ENCODE measurements around the gene SRRM1. TPM values are rescaled to one million over a fixed set of nuclear protein-coding genes. Genes with fewer than 3 reads are reported as not detected.

Gene SRRM1
- total and polyA plus RNA-seq, 2 donors (not counting 3 experiments of a cell fraction or from before 2014, with no cell fraction given), result 39.7 to 163 TPM

DNA sequence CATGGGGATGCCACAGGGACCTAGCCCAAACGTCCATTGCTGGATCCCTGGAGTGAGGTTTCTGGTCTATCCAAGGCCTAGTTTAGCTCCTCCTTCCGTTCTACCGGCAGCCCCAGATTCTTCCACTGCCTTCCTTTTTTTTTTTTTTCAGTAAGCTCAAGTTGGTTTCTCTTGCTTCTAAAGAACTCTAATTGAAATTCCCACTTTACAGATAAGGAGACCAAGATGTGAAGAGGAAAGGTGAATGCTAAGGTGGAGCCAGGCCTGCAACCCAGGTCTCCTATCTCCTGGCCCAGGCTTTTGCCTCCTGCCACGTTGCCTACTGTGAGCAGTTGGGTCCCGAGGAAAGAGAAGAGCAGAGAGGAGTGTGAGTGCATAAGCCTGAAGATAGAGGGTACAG, 70.6 kb downstream of the SRRM1 start:
- H3K4me2 ChIP-seq (ENCODE audit: insufficient read depth, low read length), result no peak overlapping the region
- TF ChIP-seq FOS (IDR thresholded peaks at IDR 0.05; ENCODE audit: borderline replicate concordance, insufficient read depth, low read length), result no peak
- TF ChIP-seq, protein P1, sequence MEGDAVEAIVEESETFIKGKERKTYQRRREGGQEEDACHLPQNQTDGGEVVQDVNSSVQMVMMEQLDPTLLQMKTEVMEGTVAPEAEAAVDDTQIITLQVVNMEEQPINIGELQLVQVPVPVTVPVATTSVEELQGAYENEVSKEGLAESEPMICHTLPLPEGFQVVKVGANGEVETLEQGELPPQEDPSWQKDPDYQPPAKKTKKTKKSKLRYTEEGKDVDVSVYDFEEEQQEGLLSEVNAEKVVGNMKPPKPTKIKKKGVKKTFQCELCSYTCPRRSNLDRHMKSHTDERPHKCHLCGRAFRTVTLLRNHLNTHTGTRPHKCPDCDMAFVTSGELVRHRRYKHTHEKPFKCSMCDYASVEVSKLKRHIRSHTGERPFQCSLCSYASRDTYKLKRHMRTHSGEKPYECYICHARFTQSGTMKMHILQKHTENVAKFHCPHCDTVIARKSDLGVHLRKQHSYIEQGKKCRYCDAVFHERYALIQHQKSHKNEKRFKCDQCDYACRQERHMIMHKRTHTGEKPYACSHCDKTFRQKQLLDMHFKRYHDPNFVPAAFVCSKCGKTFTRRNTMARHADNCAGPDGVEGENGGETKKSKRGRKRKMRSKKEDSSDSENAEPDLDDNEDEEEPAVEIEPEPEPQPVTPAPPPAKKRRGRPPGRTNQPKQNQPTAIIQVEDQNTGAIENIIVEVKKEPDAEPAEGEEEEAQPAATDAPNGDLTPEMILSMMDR (IDR thresholded peaks at IDR 0.05; ENCODE audit: extremely low read depth in 1 of 2, insufficient read depth in 1 of 2, low read depth in 1 of 2, low read length in 2 of 2), result no peak
- no peak for TF ChIP-seq MYC (IDR thresholded peaks at IDR 0.05; ENCODE audit: low read depth, low read length)
- TF ChIP-seq EZH2 (IDR thresholded peaks at IDR 0.05; ENCODE audit: borderline replicate concordance, low read depth, low read length, severe bottlenecking), result no peak
- H3K79me2 ChIP-seq (ENCODE audit: control insufficient read depth, insufficient read depth, low read length), result no peaks in the 10 kb centered on the region
- BruUV-seq (replicated peaks), result no TSS peak
- no peaks in the 10 kb centered on the region for H3K27me3 ChIP-seq (ENCODE audit: control insufficient read depth in 2 of 2, insufficient read depth in 2 of 2, low read length in 2 of 2)
- CTCF ChIA-PET, result interaction anchor here (1.1 to 1.2 kb wide), 2 partner anchors 8 to 30 kb away, joined by 3 read pairs; no protein-coding TSS in a partner anchor
- DNase-seq (ENCODE audit: low read depth, low spot score) (no peak), FAIRE-seq (no peak)
- H3K9ac ChIP-seq (replicated peaks; ENCODE audit: extremely low read depth, insufficient read depth, low read length), result no peak overlapping the region
- dilution Hi-C loops (cut with MboI; ENCODE audit: extremely low pct_ligation_motif_present, low sequenced_read_pairs), result no loop called here
- no peaks in the 10 kb centered on the region for H4K20me1 ChIP-seq (replicated peaks; ENCODE audit: control insufficient read depth, extremely low read depth, insufficient read depth, low read length)
- intact Hi-C loops (cut with micrococcal nuclease), result no loop called here
- no peaks in the 10 kb centered on the region for H3K9me3 ChIP-seq (replicated peaks; ENCODE audit: control insufficient read depth, insufficient read depth, low read length)
- H3K27ac ChIP-seq (ENCODE audit: insufficient read depth, low read depth, low read length), result no peak overlapping the region
- no peaks in the 10 kb centered on the region for H3K36me3 ChIP-seq (ENCODE audit: control insufficient read depth in 2 of 2, extremely low read depth in 1 of 2, insufficient read depth in 2 of 2, low read length in 2 of 2)
- peaks cover 4% of the 10 kb centered on the region for H3K4me1 ChIP-seq (ENCODE audit: control insufficient read depth, extremely low read depth, insufficient read depth, low read length)
- no peak overlapping the region for H2AFZ ChIP-seq (ENCODE audit: low read depth, low read length)
- H3K9me1 ChIP-seq (replicated peaks; ENCODE audit: control insufficient read depth, extremely low read depth, insufficient read depth, low read length), result no peaks in the 10 kb centered on the region
- POLR2A ChIA-PET, result interaction anchor here (0.7 kb wide), 1 partner anchor 31 kb away, joined by 5 read pairs; the partner anchor contains the start of gene CLIC4
- no peak overlapping the region for H3K4me3 ChIP-seq (replicated peaks in 1 of 3; ENCODE audit: insufficient read depth in 1 of 3, low read depth in 1 of 3, low read length in 3 of 3)

DNA sequence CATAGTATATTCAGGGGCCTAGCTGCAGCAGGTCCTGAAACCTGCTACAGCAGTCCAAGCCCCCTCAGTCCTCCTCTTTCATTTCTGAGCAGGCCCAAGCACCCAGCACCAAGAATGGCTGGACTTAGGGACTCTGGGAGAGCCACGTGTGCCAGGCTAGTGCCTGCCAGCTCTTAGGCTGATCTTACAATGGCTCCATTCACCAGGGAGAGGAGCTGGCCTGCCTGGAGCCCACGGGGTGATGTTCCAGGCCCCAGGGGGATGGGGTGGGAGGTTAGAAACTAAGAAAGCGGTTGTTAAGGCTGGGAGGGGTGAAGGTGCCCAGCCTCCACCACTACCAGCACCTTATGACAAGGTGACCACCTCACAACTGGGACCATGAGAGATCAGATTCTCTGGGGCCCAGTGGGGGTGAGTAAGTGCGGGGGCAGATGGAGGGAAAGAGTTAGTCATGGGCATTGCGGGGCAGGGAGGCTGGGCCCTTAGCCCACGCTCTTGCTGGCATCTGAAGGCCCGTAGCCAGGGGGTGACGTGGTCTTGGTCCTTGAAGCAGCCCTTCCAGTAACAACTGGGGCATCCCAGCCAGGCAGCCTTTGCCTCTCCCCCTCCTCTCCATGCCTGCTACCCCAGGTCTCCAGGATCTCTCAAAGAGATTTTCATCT, 71.9 kb downstream of the SRRM1 start:
- FAIRE-seq (no peak), DNase-seq (ENCODE audit: low read depth, low spot score) (no peak)
- no peaks in the 10 kb centered on the region for H3K27me3 ChIP-seq (ENCODE audit: control insufficient read depth in 2 of 2, insufficient read depth in 2 of 2, low read length in 2 of 2)
- H4K20me1 ChIP-seq (replicated peaks; ENCODE audit: control insufficient read depth, extremely low read depth, insufficient read depth, low read length), result no peaks in the 10 kb centered on the region
- ChIA-PET CTCF (interaction anchor here (1.1 to 1.2 kb wide), 2 partner anchors 10 to 31 kb away, joined by 3 read pairs; no protein-coding TSS in a partner anchor), POLR2A (no interaction called here)
- H3K27ac ChIP-seq (ENCODE audit: insufficient read depth, low read depth, low read length), result no peak overlapping the region
- no peaks in the 10 kb centered on the region for H3K9me3 ChIP-seq (replicated peaks; ENCODE audit: control insufficient read depth, insufficient read depth, low read length)
- no peaks in the 10 kb centered on the region for H3K79me2 ChIP-seq (ENCODE audit: control insufficient read depth, insufficient read depth, low read length)
- BruUV-seq (replicated peaks), result no TSS peak
- peak overlapping the region; percentile 53 for H2AFZ ChIP-seq (ENCODE audit: low read depth, low read length)
- H3K4me1 ChIP-seq (ENCODE audit: control insufficient read depth, extremely low read depth, insufficient read depth, low read length), result peaks cover 10% of the 10 kb centered on the region
- no peaks in the 10 kb centered on the region for H3K36me3 ChIP-seq (ENCODE audit: control insufficient read depth in 2 of 2, extremely low read depth in 1 of 2, insufficient read depth in 2 of 2, low read length in 2 of 2)
- no peak overlapping the region for H3K4me2 ChIP-seq (ENCODE audit: insufficient read depth, low read length)
- intact Hi-C loops (cut with micrococcal nuclease), result no loop called here
- H3K4me3 ChIP-seq (replicated peaks in 1 of 3; ENCODE audit: insufficient read depth in 1 of 3, low read depth in 1 of 3, low read length in 3 of 3), result no peak overlapping the region
- H3K9ac ChIP-seq (replicated peaks; ENCODE audit: extremely low read depth, insufficient read depth, low read length), result no peak overlapping the region
- H3K9me1 ChIP-seq (replicated peaks; ENCODE audit: control insufficient read depth, extremely low read depth, insufficient read depth, low read length), result no peaks in the 10 kb centered on the region
- TF ChIP-seq GATA2 (IDR thresholded peaks at IDR 0.05; ENCODE audit: insufficient read depth, insufficient read length, low read depth, low read length) (no peak), JUN (IDR thresholded peaks at IDR 0.05; ENCODE audit: borderline replicate concordance, insufficient read depth, insufficient read length, low read depth) (no peak), MAX (IDR thresholded peaks at IDR 0.05; ENCODE audit: insufficient read depth, insufficient read length) (no peak), POLR2AphosphoS5 (IDR thresholded peaks at IDR 0.05; ENCODE audit: insufficient read depth, low read depth, low read length) (no peak), MYC (IDR thresholded peaks at IDR 0.05; ENCODE audit: low read depth, low read length) (no peak), EZH2 (IDR thresholded peaks at IDR 0.05; ENCODE audit: borderline replicate concordance, low read depth, low read length, severe bottlenecking) (no peak), POLR2A (IDR thresholded peaks at IDR 0.05; ENCODE audit: low read depth, low read length) (no peak), FOS (IDR thresholded peaks at IDR 0.05; ENCODE audit: borderline replicate concordance, insufficient read depth, low read length) (no peak)
- TF ChIP-seq, protein P1 (IDR thresholded peaks at IDR 0.05; ENCODE audit: extremely low read depth in 1 of 2, insufficient read depth in 1 of 2, low read depth in 1 of 2, low read length in 2 of 2), result no peak
- dilution Hi-C loops (cut with MboI; ENCODE audit: extremely low pct_ligation_motif_present, low sequenced_read_pairs), result no loop called here

Measured in endothelial cell of umbilical vein (primary cell).